HG03159 (cell line): Measurements from ENCODE around the gene ORC5.

Experiments
- ATAC-seq: cut with Tn5 transposase; IDR thresholded peaks from one replicate; pipeline ENCODE4 v1.9.1; 2021; ENCODE audit warnings: mild to moderate bottlenecking, moderate library complexity; ENCODE audit not compliant: unreplicated experiment

Gene ORC5

GRCh38 chr7:104127204-104127603, 80.6 kb downstream of the ORC5 start:
- no peak for ATAC-seq

GRCh38 chr7:104126411-104126841, 81.4 kb downstream of the ORC5 start:
- ATAC-seq, result no peak

- no peak for ATAC-seq
These were observed 82.8 kb downstream of the ORC5 start for GRCh38 chr7:104124893-104125477.

GRCh38 chr7:104124469-104124868, 83.3 kb downstream of the ORC5 start:
- no peak for ATAC-seq

- ATAC-seq, result no peak
These were observed 84.0 kb downstream of the ORC5 start for GRCh38 chr7:104123786-104124185.

- no peak for ATAC-seq
These were observed 94.0 kb downstream of the ORC5 start for GRCh38 chr7:104113788-104114187.

GRCh38 chr7:104112623-104113022, 95.2 kb downstream of the ORC5 start:
- no peak for ATAC-seq

- no peak for ATAC-seq
These were observed 96.5 kb downstream of the ORC5 start for GRCh38 chr7:104111271-104111670.

DNA sequence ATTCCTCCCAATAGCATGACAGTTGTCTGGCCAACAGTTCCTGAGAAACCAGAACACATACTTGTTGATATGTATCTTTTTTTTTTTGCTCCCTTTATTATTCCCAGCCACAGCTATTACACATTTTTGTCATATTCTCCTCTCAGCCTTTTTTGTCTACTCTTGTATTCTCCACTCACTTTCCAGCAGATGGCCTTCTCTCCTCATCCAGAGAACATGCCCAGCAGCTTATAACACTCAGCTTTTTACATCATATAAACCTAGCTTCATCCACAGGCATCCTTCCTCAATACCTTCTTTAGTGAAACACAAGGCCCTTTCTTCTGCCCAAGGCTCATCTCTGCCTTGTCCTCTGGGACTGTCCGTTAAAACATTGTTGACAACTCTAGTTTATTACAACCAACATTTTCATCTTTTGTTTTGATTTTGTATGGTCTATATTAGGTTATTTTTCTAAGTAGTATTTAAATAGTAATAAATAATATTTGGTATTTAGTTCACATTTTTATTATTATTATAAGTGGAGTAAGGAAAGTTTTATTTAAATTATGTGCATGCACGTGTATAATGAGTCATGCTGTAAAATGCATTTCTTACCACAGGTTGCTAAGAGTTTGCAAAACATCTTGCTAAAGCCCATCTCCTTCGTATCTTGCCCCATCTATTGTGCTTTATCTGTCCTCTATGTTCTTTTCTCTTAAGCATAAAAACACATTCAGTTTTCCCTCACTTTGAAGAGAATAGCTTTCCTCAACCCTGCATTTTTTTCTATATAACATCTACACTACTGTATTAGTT, 101.5 kb downstream of the ORC5 start:
- ATAC-seq, result no peak

GRCh38 chr7:104098890-104099289, 108.9 kb downstream of the ORC5 start:
- no peak for ATAC-seq

DNA sequence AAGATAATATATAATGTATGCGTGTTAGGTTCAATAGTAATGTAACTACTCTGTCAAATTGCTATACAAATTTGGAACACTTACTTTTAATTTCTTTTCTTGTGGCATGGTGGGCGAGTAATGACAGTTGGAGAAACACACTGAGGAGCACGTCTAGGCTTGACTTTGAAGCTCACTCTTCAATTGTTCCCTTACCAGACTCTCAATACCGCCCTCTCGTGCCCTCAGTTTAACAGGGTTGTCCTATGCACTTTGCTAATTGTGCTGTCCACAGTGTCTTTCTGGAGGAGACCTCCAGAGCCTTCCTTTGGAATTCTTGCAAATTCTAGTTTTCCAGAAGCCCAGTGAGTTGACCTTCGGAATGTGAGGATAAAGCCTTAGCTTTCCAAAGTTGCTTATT, 111.1 kb downstream of the ORC5 start:
- no peak for ATAC-seq

GRCh38 chr7:104093127-104093526, 114.7 kb downstream of the ORC5 start:
- no peak for ATAC-seq

- ATAC-seq, result no peak
These were observed 116.6 kb downstream of the ORC5 start for GRCh38 chr7:104091242-104091641.

DNA sequence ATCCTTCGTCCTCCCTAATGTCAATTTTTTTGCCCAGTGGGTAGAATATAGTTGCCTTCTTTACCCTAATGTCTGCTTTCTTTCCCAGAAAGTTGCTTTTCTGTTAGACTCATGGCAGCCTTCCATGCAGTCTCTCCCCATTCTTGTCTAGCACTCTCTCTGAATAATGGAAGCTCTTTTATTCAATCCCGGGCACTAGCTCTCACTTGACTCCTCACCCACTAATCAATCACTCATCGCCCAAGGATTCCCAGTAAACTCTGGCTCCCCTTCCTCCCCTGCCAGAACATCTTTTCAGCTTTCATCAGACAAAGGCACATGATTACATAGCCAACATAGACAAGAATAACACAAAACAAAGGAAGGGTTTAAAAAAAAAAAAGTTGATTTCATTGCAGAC, 118.2 kb downstream of the ORC5 start:
- ATAC-seq, result no peak

- ATAC-seq, result no peak
These were observed 118.8 kb downstream of the ORC5 start for GRCh38 chr7:104089061-104089460.
